Breast epithelium (tissue), 3 donors: Measurements from ENCODE around the gene CEP44.

ENCODE experiments used
- POLR2A ChIP-seq: fragments of 450-650 bp; IDR thresholded peaks from one replicate; pipeline ENCODE4 v1.6.1; 2016; ENCODE audit warnings: antibody characterized with exemption, mild to moderate bottlenecking, moderate library complexity
- POLR2AphosphoS5 ChIP-seq, 3 donors: sonication (generic); formaldehyde crosslinking; IDR thresholded peaks; one replicate each; pipeline ENCODE4 v1.6.1; 2017; ENCODE audit warnings: antibody characterized with exemption in 3 of 3
- TF ChIP-seq, protein P1 (sequence below), 3 donors: fragments of 450-650 bp; IDR thresholded peaks; one replicate each; pipeline ENCODE4 v1.5.1; 2016 to 2017; ENCODE audit warnings: antibody characterized with exemption in 3 of 3, mild to moderate bottlenecking in 3 of 3, moderate library complexity in 3 of 3

DNA sequence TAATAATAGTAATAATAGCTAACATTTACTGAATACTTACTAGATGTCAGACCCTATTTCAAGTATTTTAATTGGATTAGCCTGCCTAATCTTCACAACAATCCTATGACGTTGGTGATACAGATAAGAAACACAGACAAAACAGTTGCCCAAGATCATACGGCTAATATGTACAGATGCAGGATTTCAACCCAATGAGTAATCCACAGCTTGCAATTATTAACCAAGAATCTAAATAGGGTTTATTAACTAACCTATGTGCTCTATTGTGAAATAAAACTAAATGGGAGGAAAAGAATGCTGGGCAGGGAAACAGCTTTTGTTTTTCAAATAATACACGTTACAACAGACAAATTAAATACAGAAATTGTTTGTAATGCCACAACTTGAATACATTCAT, 23.6 kb upstream of the CEP44 start:
- TF ChIP-seq, protein P1, sequence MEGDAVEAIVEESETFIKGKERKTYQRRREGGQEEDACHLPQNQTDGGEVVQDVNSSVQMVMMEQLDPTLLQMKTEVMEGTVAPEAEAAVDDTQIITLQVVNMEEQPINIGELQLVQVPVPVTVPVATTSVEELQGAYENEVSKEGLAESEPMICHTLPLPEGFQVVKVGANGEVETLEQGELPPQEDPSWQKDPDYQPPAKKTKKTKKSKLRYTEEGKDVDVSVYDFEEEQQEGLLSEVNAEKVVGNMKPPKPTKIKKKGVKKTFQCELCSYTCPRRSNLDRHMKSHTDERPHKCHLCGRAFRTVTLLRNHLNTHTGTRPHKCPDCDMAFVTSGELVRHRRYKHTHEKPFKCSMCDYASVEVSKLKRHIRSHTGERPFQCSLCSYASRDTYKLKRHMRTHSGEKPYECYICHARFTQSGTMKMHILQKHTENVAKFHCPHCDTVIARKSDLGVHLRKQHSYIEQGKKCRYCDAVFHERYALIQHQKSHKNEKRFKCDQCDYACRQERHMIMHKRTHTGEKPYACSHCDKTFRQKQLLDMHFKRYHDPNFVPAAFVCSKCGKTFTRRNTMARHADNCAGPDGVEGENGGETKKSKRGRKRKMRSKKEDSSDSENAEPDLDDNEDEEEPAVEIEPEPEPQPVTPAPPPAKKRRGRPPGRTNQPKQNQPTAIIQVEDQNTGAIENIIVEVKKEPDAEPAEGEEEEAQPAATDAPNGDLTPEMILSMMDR (IDR thresholded peaks at IDR 0.05), result no peak
- TF ChIP-seq POLR2AphosphoS5 (IDR thresholded peaks at IDR 0.05), result no peak
- no peak for TF ChIP-seq POLR2A
